Prostate gland (tissue), 2 donors: Measurements from ENCODE around the gene EVA1A. TPM values are rescaled to one million over a fixed set of nuclear protein-coding genes. Genes with fewer than 3 reads are reported as not detected.

ENCODE experiments used
- DNase-seq: peaks from one replicate; pipeline ENCODE4 v3.0.0-alpha.2; 2019; ENCODE audit warnings: low spot score
- H3K27ac ChIP-seq, 2 donors: fragments of 200-600 bp; sonication (generic); 2 replicates each; pipeline ENCODE4 v1.5.1; 2017 to 2019
- H3K27me3 ChIP-seq: fragments of 200-600 bp; sonication (generic); replicated peaks from 2 replicates; pipeline ENCODE4 v1.5.1; 2019; ENCODE audit not compliant: insufficient read depth
- H3K36me3 ChIP-seq, 2 donors: fragments of 200-600 bp; sonication (generic); 1 replicate in 1 of 2; 2 replicates in 1 of 2; pipeline versions ENCODE4 v1.5.1 to v1.8.1; 2017 to 2019
- H3K4me1 ChIP-seq: fragments of 200-600 bp; sonication (generic); replicated peaks from 2 replicates; pipeline ENCODE4 v1.5.1; 2019
- H3K4me3 ChIP-seq, 2 donors: fragments of 200-600 bp; sonication (generic); 2 replicates each; pipeline ENCODE4 v1.5.1; 2017 to 2019
- H3K9me3 ChIP-seq: fragments of 200-600 bp; sonication (generic); 2 replicates; pipeline ENCODE4 v1.5.1; 2017
- CTCF ChIP-seq, 4 experiments: fragments of 200-600 bp in 2 of 4; fragments of 450-650 bp in 2 of 4; sonication (generic) in 2 of 4; IDR thresholded peaks; 1 replicate in 3 of 4; 2 replicates in 1 of 4; pipeline ENCODE4 v1.5.1; 2016 to 2019; ENCODE audit warnings: antibody characterized with exemption in 4 of 4, mild to moderate bottlenecking in 2 of 4, moderate library complexity in 2 of 4
- POLR2A ChIP-seq: fragments of 450-650 bp; IDR thresholded peaks from one replicate; pipeline ENCODE4 v1.6.1; 2016; ENCODE audit warnings: antibody characterized with exemption, mild to moderate bottlenecking
- POLR2AphosphoS5 ChIP-seq: sonication (generic); formaldehyde crosslinking; IDR thresholded peaks from one replicate; pipeline ENCODE4 v1.6.1; 2017; ENCODE audit warnings: antibody characterized with exemption
- WGBS: methylation state at CpG from one replicate; pipeline ENCODE4 v1.1.5; 2018; 5-methylcytosine and 5-hydroxymethylcytosine counted together
- intact Hi-C: fragments of 100-400 bp; cut with DNase I; formaldehyde crosslinking; loops from one replicate; pipeline ENCODE4 v1.14.2; 2022
- total RNA-seq, 2 donors: library from RNA; depleted of rRNA; stranded (reverse); fragments of >200 nt; gene quantifications; one replicate each; pipeline ENCODE4 v1.1.0, GENCODE V29; 2016

EVA1A gene
- total RNA-seq, 2 donors from 2014 or later = 9.7 to 16.9 TPM

DNA sequence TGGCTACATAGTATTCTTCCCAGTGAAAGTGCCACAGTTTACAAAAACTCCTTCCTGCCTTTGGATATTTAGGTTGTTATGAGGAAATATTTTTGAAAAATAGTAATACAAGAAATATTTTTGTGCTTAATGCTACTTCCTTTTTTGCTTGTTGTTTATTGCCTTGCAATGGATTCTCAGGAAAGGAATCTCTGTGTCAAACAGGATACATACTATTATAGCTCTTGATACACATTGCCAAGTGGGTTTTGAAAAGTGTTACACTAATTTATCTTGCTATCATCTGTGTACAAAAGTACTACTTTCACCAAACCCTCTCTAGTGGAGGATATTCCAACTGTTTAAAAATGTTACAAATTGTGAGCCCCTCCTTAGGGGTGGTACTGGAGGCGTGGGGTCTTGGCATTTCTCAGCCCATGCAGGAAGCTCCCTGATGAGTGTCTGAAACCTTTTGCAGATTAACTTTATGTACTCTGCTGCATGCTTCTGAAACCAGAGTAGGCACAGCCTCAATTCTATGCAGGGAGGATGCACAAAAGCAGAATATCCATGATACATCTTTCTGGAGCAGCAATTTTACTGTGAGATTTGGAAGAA is 54.5 kb downstream of the EVA1A start:
- intact Hi-C loops = no loop called here
- WGBS = 47% methylated on average over 1 of the region's 1 CpG
- Histone ChIP-seq H3K27ac (no peak overlapping the region), H3K36me3 (no peaks in the 10 kb centered on the region), H3K9me3 (no peaks in the 10 kb centered on the region), H3K27me3 (no peaks in the 10 kb centered on the region), H3K4me1 (no peaks in the 10 kb centered on the region), H3K4me3 (no peak overlapping the region)
- DNase-seq = no peak
- TF ChIP-seq CTCF (IDR thresholded peaks at IDR 0.05) = no peak

DNA sequence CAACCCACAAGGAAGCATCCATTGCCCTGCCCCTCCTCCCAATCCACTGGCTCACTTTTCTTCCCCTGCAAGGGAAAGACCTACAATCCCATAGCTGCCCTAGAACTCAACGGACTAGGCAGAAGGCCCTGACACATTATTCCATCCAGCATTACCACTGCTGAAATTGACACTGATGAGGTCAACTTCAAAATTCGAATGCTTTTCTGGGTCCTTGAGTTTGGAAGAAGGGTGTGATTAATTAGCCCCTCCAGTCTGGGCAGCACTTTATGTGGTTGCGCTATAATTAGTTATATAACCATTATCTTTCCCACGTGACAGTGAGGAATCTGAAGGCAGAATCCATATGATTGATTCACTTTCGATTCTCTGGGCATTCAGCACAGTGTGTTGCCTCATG is 55.7 kb downstream of the EVA1A start:
- no peak for DNase-seq
- H3K4me1 ChIP-seq = no peaks in the 10 kb centered on the region
- no peaks in the 10 kb centered on the region for H3K27me3 ChIP-seq
- H3K36me3 ChIP-seq = no peaks in the 10 kb centered on the region
- TF ChIP-seq CTCF (IDR thresholded peaks at IDR 0.05) (no peak), POLR2AphosphoS5 (no peak), POLR2A (no peak)
- WGBS = 86% methylated on average over 5 of the region's 5 CpGs
- no peak overlapping the region for H3K4me3 ChIP-seq
- H3K27ac ChIP-seq = no peak overlapping the region
- H3K9me3 ChIP-seq = no peaks in the 10 kb centered on the region
- intact Hi-C loops = no loop called here

DNA sequence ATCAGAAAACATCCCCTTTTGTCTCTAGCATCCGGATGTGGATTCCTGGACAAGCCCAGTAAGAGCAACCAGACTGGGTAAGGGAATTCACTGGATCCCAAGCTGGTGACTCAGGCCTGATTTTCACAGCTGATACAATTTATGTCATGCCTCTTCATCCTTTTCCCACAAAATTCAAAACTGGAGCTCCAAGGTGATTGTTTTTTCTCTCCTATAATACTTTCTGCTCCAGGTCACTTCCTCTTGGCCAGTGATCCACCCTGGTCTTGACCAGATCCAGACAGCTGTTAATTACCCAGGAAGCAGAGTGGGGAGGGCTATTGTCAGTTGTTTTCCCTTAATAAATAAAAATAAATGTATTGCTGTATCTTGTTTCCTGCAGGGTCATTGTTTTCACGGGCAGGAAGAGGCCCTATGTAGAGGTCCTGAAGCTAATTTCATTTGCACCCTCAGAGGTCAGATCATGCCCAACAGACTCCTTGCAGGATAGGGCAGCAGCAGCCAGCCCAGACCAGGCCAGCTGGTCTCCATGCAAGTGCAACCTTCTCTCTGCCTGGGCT is 57.6 kb downstream of the EVA1A start:
- H3K27me3 ChIP-seq = no peaks in the 10 kb centered on the region
- no peak for TF ChIP-seq CTCF (IDR thresholded peaks at IDR 0.05)
- TF ChIP-seq POLR2A = no peak
- no peak for TF ChIP-seq POLR2AphosphoS5
- no peak overlapping the region for H3K4me3 ChIP-seq
- no peak overlapping the region for H3K27ac ChIP-seq
- no peak for DNase-seq
- H3K36me3 ChIP-seq = no peaks in the 10 kb centered on the region
- no peaks in the 10 kb centered on the region for H3K9me3 ChIP-seq
- intact Hi-C loops = no loop called here
- no peaks in the 10 kb centered on the region for H3K4me1 ChIP-seq
- WGBS = 60% methylated on average over 2 of the region's 2 CpGs

- intact Hi-C loops = no loop called here
- Histone ChIP-seq H3K27me3 (no peaks in the 10 kb centered on the region), H3K4me3 (no peak overlapping the region), H3K9me3 (no peaks in the 10 kb centered on the region), H3K27ac (no peak overlapping the region), H3K36me3 (no peaks in the 10 kb centered on the region), H3K4me1 (no peaks in the 10 kb centered on the region)
- TF ChIP-seq POLR2AphosphoS5 (no peak), CTCF (IDR thresholded peaks at IDR 0.05) (no peak), POLR2A (no peak)
- 91% methylated on average over 2 of the region's 2 CpGs for WGBS
- DNase-seq = no peak
Measured at GRCh38 chr2:75500633-75501032, 60.1 kb downstream of the EVA1A start.

DNA sequence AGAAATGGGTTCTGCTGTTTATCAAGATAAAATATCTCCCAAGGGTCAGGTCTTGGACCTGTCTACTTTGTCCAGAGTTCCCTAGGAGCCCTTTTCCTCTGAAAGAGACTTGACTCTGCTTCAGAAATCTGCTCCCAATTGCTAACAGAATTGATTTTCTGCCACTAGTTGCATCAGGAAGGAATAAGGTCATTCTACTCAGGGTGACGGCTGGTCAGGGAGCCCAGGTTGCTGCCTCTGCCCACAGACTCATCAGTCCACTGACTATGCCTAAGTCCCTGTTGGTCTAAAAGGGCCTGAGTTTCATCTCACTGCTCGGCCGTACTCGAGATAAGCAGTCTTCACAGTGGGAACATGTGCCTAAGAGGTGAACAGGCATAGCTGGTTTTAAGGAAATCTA is 61.2 kb downstream of the EVA1A start:
- intact Hi-C loops = no loop called here
- WGBS = 100% methylated on average over 4 of the region's 4 CpGs
- Histone ChIP-seq H3K36me3 (no peaks in the 10 kb centered on the region), H3K4me3 (no peak overlapping the region), H3K27ac (no peak overlapping the region), H3K4me1 (no peaks in the 10 kb centered on the region), H3K9me3 (no peaks in the 10 kb centered on the region), H3K27me3 (no peaks in the 10 kb centered on the region)
- TF ChIP-seq CTCF (IDR thresholded peaks at IDR 0.05) (no peak), POLR2A (no peak), POLR2AphosphoS5 (no peak)
- DNase-seq = no peak
